Fibroblast of mammary gland (primary cell): ENCODE data around the gene SCYGR3.

ENCODE experiments used
- DNase-seq: peaks from one replicate; pipeline ENCODE4 v3.0.0-alpha.2; 2010; ENCODE audit warnings: low read depth
- H3K4me3 ChIP-seq: 2 replicates; pipeline ENCODE4 v1.5.1; 2011; ENCODE audit warnings: low read depth, mild to moderate bottlenecking, low read length, moderate library complexity; ENCODE audit not compliant: control insufficient read depth
- CTCF ChIP-seq: conservative IDR thresholded peaks from 2 replicates; pipeline ENCODE4 v1.5.1; 2011; ENCODE audit warnings: low read depth, low read length, inconsistent platforms; ENCODE audit not compliant: control insufficient read depth, insufficient read depth

Gene SCYGR3

DNA sequence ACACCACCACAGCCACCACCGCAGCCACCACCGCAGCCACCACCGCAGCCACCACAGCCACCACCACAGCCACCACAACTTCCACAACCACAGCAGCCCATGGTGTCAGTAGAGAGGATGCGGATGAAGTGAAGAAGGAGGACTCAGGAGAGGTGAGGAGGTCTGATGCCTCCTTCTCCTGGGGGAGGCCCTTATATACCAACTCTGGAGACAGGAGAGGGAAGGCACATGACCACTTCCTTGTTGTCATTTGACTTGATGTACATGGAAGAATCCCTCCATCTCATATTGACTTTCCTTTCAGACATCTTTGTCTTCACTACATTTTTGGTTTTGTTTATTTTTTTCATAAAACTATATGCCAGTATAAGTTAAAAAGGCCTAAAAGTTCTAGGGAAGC lies at the start of gene SCYGR3:
Gene SCYGR3, minus strand, starts transcription at position 101 of the 400 bp plus-strand sequence. Its CDS starts 0 bp downstream, at position 101.
- H3K4me3 ChIP-seq = no peak within 1 kb of the TSS
- TF ChIP-seq CTCF = no peak
- no peak for DNase-seq

GRCh38 chr2:227661827-227662226 lies 47.2 kb upstream of the SCYGR3 start:
- no peak for DNase-seq
- no peak overlapping the region for H3K4me3 ChIP-seq
- TF ChIP-seq CTCF = no peak

- H3K4me3 ChIP-seq = no peak overlapping the region
- no peak for DNase-seq
- TF ChIP-seq CTCF = no peak
Measured at GRCh38 chr2:227661025-227661649, 46.5 kb upstream of the SCYGR3 start.

DNA sequence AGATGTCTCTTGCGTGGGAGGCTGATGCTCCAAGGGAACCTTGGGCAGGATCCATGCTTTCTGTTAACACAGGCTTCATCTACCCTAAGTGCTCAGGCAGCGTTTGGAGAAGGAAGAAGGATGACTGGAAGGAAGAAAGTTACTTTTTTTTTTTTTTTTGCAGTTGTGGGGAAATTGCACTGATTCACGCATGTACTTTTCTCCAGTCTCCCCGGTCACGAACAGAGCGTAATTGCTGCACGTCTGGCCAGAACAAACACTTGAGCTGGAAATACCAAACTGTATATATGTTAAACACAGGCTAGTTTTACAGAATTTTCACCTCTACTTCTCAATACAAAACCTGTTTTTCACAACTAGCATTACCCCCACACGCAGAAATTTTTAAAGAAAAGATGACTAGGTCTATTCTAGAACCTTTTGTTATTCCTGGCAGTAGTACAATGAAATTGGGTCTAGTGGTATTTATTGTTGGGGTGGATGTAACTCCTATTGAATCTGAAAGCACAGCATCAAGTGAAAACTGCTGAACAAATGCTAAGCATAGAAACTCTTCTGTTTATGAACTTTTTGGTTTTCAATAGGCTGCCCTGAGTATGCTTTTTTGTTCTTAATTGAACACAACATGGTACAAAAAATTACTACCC lies 42.7 kb upstream of the SCYGR3 start:
- TF ChIP-seq CTCF = no peak
- no peak overlapping the region for H3K4me3 ChIP-seq
- DNase-seq = peak; percentile 80

- DNase-seq = peak; percentile 97
- TF ChIP-seq CTCF = no peak
Measured at GRCh38 chr2:227655454-227655853, 40.8 kb upstream of the SCYGR3 start.

GRCh38 chr2:227654426-227654825 lies 39.8 kb upstream of the SCYGR3 start:
- no peak for TF ChIP-seq CTCF
- no peak overlapping the region for H3K4me3 ChIP-seq
- DNase-seq = no peak

More at GRCh38 chr2:227655454-227655853, 40.8 kb upstream of the SCYGR3 start:
- no peak overlapping the region for H3K4me3 ChIP-seq
